Liver (tissue), 3 donors: ENCODE results near the gene ZBP1.

ENCODE experiments used
- EGR1 ChIP-seq, 2 donors: IDR thresholded peaks; 2 replicates each; pipeline ENCODE4 v1.6.1; 2016 to 2018; ENCODE audit warnings: antibody characterized with exemption in 2 of 2, low read depth in 2 of 2
- FOXA1 ChIP-seq: IDR thresholded peaks from 2 replicates; pipeline ENCODE4 v1.6.1; 2016; ENCODE audit warnings: antibody characterized with exemption
- FOXA2 ChIP-seq: IDR thresholded peaks from 2 replicates; pipeline ENCODE4 v1.6.1; 2016; ENCODE audit warnings: antibody characterized with exemption
- JUND ChIP-seq, 2 donors: IDR thresholded peaks; 2 replicates each; pipeline ENCODE4 v1.6.1; 2016; ENCODE audit warnings: antibody characterized with exemption in 2 of 2
- NR2F2 ChIP-seq: IDR thresholded peaks from 2 replicates; pipeline ENCODE4 v1.6.1; 2016; ENCODE audit warnings: antibody characterized with exemption
- RAD21 ChIP-seq, 2 donors: IDR thresholded peaks; 2 replicates each; pipeline ENCODE4 v1.6.1; 2016; ENCODE audit warnings: antibody characterized with exemption in 2 of 2, mild to moderate bottlenecking in 2 of 2
- SP1 ChIP-seq: IDR thresholded peaks from 2 replicates; pipeline ENCODE4 v1.6.1; 2018; ENCODE audit warnings: antibody characterized with exemption, mild to moderate bottlenecking
- TAF1 ChIP-seq: conservative IDR thresholded peaks from 2 replicates; pipeline ENCODE4 v1.6.1; 2016; ENCODE audit warnings: antibody characterized with exemption, mild to moderate bottlenecking
- YY1 ChIP-seq: IDR thresholded peaks from 2 replicates; pipeline ENCODE4 v1.6.1; 2016; ENCODE audit warnings: antibody characterized with exemption, mild to moderate bottlenecking
- TF ChIP-seq, protein P1 (sequence below): fragments of 150-350 bp; IDR thresholded peaks from 2 replicates; pipeline ENCODE4 v1.5.1; 2017; ENCODE audit warnings: improper control_type of control experiment, low read depth, low read length; ENCODE audit not compliant: missing input control
- TF ChIP-seq, protein P2 (sequence below): IDR thresholded peaks from 2 replicates; pipeline ENCODE4 v1.6.1; 2016; ENCODE audit warnings: antibody characterized with exemption, mild to moderate bottlenecking
- TF ChIP-seq, protein P3 (sequence below): IDR thresholded peaks from 2 replicates; pipeline ENCODE4 v1.6.1; 2016; ENCODE audit warnings: antibody characterized with exemption
- donor health status: healthy.
- donor health status: healthy.

DNA sequence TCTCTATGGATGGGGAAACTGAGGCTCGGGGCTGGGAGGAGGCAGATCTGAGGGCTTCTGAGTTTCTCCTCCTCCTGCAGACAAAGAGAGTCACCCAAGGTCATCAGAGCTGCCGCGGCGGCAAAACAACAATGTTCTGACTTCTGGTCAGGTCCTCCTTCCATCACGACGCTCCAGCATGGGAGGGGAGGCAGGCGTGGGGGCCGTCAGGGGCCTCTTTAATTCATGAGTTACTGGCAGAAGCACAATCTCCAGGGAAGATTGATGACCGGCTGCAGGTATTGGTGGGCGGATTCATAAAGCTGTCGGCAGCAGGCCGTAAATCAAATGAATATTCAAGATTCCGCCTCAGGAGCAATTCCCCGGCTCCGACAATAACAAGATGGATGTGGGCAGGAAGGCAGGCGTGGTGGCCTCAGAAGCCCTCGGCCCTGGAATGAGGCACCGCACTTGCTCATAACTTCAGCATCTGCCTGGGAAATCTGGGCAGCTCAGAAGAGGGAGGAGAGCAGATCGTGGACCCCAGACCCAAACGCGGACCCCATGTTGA, 40.3 kb downstream of the ZBP1 start:
- TF ChIP-seq, protein P1, sequence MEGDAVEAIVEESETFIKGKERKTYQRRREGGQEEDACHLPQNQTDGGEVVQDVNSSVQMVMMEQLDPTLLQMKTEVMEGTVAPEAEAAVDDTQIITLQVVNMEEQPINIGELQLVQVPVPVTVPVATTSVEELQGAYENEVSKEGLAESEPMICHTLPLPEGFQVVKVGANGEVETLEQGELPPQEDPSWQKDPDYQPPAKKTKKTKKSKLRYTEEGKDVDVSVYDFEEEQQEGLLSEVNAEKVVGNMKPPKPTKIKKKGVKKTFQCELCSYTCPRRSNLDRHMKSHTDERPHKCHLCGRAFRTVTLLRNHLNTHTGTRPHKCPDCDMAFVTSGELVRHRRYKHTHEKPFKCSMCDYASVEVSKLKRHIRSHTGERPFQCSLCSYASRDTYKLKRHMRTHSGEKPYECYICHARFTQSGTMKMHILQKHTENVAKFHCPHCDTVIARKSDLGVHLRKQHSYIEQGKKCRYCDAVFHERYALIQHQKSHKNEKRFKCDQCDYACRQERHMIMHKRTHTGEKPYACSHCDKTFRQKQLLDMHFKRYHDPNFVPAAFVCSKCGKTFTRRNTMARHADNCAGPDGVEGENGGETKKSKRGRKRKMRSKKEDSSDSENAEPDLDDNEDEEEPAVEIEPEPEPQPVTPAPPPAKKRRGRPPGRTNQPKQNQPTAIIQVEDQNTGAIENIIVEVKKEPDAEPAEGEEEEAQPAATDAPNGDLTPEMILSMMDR = no peak
- TF ChIP-seq EGR1 (IDR thresholded peaks at IDR 0.05; ENCODE audit: low read depth in 2 of 2) (no peak), RAD21 (IDR thresholded peaks at IDR 0.05) (no peak), SP1 (no peak), JUND (IDR thresholded peaks at IDR 0.05) (no peak), FOXA2 (no peak), TAF1 (no peak), YY1 (no peak), FOXA1 (no peak), NR2F2 (no peak)
- TF ChIP-seq, protein P2, sequence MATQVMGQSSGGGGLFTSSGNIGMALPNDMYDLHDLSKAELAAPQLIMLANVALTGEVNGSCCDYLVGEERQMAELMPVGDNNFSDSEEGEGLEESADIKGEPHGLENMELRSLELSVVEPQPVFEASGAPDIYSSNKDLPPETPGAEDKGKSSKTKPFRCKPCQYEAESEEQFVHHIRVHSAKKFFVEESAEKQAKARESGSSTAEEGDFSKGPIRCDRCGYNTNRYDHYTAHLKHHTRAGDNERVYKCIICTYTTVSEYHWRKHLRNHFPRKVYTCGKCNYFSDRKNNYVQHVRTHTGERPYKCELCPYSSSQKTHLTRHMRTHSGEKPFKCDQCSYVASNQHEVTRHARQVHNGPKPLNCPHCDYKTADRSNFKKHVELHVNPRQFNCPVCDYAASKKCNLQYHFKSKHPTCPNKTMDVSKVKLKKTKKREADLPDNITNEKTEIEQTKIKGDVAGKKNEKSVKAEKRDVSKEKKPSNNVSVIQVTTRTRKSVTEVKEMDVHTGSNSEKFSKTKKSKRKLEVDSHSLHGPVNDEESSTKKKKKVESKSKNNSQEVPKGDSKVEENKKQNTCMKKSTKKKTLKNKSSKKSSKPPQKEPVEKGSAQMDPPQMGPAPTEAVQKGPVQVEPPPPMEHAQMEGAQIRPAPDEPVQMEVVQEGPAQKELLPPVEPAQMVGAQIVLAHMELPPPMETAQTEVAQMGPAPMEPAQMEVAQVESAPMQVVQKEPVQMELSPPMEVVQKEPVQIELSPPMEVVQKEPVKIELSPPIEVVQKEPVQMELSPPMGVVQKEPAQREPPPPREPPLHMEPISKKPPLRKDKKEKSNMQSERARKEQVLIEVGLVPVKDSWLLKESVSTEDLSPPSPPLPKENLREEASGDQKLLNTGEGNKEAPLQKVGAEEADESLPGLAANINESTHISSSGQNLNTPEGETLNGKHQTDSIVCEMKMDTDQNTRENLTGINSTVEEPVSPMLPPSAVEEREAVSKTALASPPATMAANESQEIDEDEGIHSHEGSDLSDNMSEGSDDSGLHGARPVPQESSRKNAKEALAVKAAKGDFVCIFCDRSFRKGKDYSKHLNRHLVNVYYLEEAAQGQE = no peak
- TF ChIP-seq, protein P3, sequence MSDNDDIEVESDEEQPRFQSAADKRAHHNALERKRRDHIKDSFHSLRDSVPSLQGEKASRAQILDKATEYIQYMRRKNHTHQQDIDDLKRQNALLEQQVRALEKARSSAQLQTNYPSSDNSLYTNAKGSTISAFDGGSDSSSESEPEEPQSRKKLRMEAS = no peak
